Measurements from ENCODE around the gene MRPL42.

DNA sequence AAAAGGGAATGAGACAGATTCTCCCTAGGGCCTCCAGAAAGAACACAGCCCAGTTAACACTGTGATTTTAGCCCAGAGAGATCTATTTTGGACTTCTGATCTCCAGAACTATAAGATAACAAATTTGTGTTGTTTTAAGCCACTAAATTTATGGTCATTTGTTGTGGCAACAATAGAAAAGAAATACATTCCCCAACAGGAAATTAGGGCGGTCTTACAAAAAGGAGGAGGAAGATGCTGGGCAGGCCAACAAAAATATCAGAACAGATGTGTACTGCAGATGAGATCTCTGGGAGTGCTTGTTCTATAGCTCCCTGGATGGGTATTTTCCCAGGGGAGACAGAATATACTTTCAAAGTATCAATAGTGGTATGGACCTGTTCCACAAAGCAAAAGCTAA is 73.2 kb downstream of the MRPL42 start:
- TF ChIP-seq POLR2A (IDR thresholded peaks at IDR 0.05) (no peak), POLR2AphosphoS5 (IDR thresholded peaks at IDR 0.05; ENCODE audit: insufficient read depth in 1 of 2, low read depth in 1 of 2) (no peak)
- TF ChIP-seq, protein P1, sequence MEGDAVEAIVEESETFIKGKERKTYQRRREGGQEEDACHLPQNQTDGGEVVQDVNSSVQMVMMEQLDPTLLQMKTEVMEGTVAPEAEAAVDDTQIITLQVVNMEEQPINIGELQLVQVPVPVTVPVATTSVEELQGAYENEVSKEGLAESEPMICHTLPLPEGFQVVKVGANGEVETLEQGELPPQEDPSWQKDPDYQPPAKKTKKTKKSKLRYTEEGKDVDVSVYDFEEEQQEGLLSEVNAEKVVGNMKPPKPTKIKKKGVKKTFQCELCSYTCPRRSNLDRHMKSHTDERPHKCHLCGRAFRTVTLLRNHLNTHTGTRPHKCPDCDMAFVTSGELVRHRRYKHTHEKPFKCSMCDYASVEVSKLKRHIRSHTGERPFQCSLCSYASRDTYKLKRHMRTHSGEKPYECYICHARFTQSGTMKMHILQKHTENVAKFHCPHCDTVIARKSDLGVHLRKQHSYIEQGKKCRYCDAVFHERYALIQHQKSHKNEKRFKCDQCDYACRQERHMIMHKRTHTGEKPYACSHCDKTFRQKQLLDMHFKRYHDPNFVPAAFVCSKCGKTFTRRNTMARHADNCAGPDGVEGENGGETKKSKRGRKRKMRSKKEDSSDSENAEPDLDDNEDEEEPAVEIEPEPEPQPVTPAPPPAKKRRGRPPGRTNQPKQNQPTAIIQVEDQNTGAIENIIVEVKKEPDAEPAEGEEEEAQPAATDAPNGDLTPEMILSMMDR (IDR thresholded peaks at IDR 0.05) = no peak

Data from vagina (tissue), 2 donors.